ENCODE results near the gene STK36. TPM values are rescaled to one million over a fixed set of nuclear protein-coding genes. Genes with fewer than 3 reads are reported as not detected.
A peak's percentile ranks its signal among the peaks of the same experiment; 100 is the strongest.

The STK36 gene
- total and polyA plus RNA-seq, 4 donors, result 18.0 to 70.6 (median 31.3) TPM

GRCh38 chr2:218729640-218730039 is 57.8 kb downstream of the STK36 start:
- Histone ChIP-seq H3K9ac (ENCODE audit: insufficient read depth in 1 of 2, low read length in 2 of 2) (no peak overlapping the region), H3K9me3 (ENCODE audit: control insufficient read depth in 4 of 4, insufficient read depth in 3 of 4, low read length in 3 of 4) (peaks cover 0 to 4% (median 0%) of the 10 kb centered on the region in 4 donors), H3K36me3 (ENCODE audit: control insufficient read depth in 4 of 4, insufficient read depth in 4 of 4, low read length in 4 of 4) (peaks cover 0 to 8% (median 0%) of the 10 kb centered on the region in 4 donors), H3K27ac (ENCODE audit: low read depth in 1 of 2, low read length in 1 of 2) (no peak overlapping the region), H3K4me3 (no peak overlapping the region), H3K27me3 (ENCODE audit: control insufficient read depth in 3 of 3, insufficient read depth in 3 of 3, low read length in 2 of 3) (no peaks in the 10 kb centered on the region), H3K4me1 (ENCODE audit: control insufficient read depth in 5 of 5, insufficient read depth in 5 of 5, low read length in 5 of 5) (peaks cover 0 to 6% (median 4%) of the 10 kb centered on the region in 5 donors)
- WGBS, 2 donors, result 94 to 96% methylated on average over 3 of the region's 3 CpGs
- DNase-seq (no peak), ATAC-seq (ENCODE audit: insufficient read depth, low FRiP score) (no peak)
- no peak for TF ChIP-seq CTCF (IDR thresholded peaks at IDR 0.05; ENCODE audit: control extremely low read depth, extremely low read depth)

GRCh38 chr2:218732052-218732760 is 60.3 kb downstream of the STK36 start:
- no peak for TF ChIP-seq CTCF (IDR thresholded peaks at IDR 0.05; ENCODE audit: control extremely low read depth, extremely low read depth)
- ATAC-seq (ENCODE audit: insufficient read depth, low FRiP score) (no peak), DNase-seq (no peak)
- Histone ChIP-seq H3K9ac (ENCODE audit: insufficient read depth in 1 of 2, low read length in 2 of 2) (no peak overlapping the region), H3K4me3 (no peak overlapping the region), H3K27ac (ENCODE audit: low read depth in 1 of 2, low read length in 1 of 2) (peak overlapping the region; percentile 51 to 60), H3K27me3 (ENCODE audit: control insufficient read depth in 3 of 3, insufficient read depth in 3 of 3, low read length in 2 of 3) (no peaks in the 10 kb centered on the region), H3K36me3 (ENCODE audit: control insufficient read depth in 4 of 4, insufficient read depth in 4 of 4, low read length in 4 of 4) (peaks cover 0 to 8% (median 0%) of the 10 kb centered on the region in 4 donors), H3K4me1 (ENCODE audit: control insufficient read depth in 5 of 5, insufficient read depth in 5 of 5, low read length in 5 of 5) (peaks cover 0 to 6% (median 4%) of the 10 kb centered on the region in 5 donors), H3K9me3 (ENCODE audit: control insufficient read depth in 4 of 4, insufficient read depth in 3 of 4, low read length in 3 of 4) (no peaks in the 10 kb centered on the region)
- WGBS, 2 donors, result 96 to 99% methylated on average over 5 of the region's 5 CpGs

GRCh38 chr2:218732761-218733158 is 60.9 kb downstream of the STK36 start:
- DNase-seq (no peak), ATAC-seq (ENCODE audit: insufficient read depth, low FRiP score) (no peak)
- H3K27ac ChIP-seq (ENCODE audit: low read depth in 1 of 2, low read length in 1 of 2), result peak overlapping the region in 1 of 2 donors; percentile 60
- 25 to 30% methylated on average over 2 of the region's 2 CpGs for WGBS, 2 donors
- no peak for TF ChIP-seq CTCF (IDR thresholded peaks at IDR 0.05; ENCODE audit: control extremely low read depth, extremely low read depth)
- H3K4me1 ChIP-seq (ENCODE audit: control insufficient read depth in 5 of 5, insufficient read depth in 5 of 5, low read length in 5 of 5), result peaks cover 0 to 6% (median 4%) of the 10 kb centered on the region in 5 donors
- H3K9ac ChIP-seq (ENCODE audit: insufficient read depth in 1 of 2, low read length in 2 of 2), result no peak overlapping the region
- H3K27me3 ChIP-seq (ENCODE audit: control insufficient read depth in 3 of 3, insufficient read depth in 3 of 3, low read length in 2 of 3), result no peaks in the 10 kb centered on the region
- no peaks in the 10 kb centered on the region for H3K9me3 ChIP-seq (ENCODE audit: control insufficient read depth in 4 of 4, insufficient read depth in 3 of 4, low read length in 3 of 4)
- H3K4me3 ChIP-seq, result no peak overlapping the region
- peaks cover 0 to 8% (median 2%) of the 10 kb centered on the region in 4 donors for H3K36me3 ChIP-seq (ENCODE audit: control insufficient read depth in 4 of 4, insufficient read depth in 4 of 4, low read length in 4 of 4)

Data from lung (tissue), 12 donors.